SJSA1 (cell line): Measurements from ENCODE around the gene MAPK8IP1. TPM values are rescaled to one million over a fixed set of nuclear protein-coding genes. Genes with fewer than 3 reads are reported as not detected.

Experiments
- DNase-seq, 2 experiments: peaks; one replicate each; pipeline ENCODE4 v3.0.0-alpha.2; 2015 to 2020; ENCODE audit warnings: low spot score in 2 of 2, low read depth in 1 of 2
- H3K27ac ChIP-seq: fragments of 250-450 bp; sonication (Bioruptor Pico); 2 replicates; pipeline ENCODE4 v1.5.1; 2020; ENCODE audit warnings: mild to moderate bottlenecking, moderate library complexity
- H3K27me3 ChIP-seq: fragments of 250-450 bp; sonication (Bioruptor Pico); replicated peaks from 2 replicates; pipeline ENCODE4 v1.5.1; 2020; ENCODE audit warnings: mild to moderate bottlenecking, moderate library complexity
- H3K36me3 ChIP-seq: fragments of 250-450 bp; sonication (Bioruptor Pico); 2 replicates; pipeline ENCODE4 v1.5.1; 2020; ENCODE audit warnings: mild to moderate bottlenecking
- H3K4me1 ChIP-seq: fragments of 250-450 bp; sonication (Bioruptor Pico); replicated peaks from 2 replicates; pipeline ENCODE4 v1.6.1; 2021; ENCODE audit warnings: mild to moderate bottlenecking
- H3K4me3 ChIP-seq: fragments of 250-450 bp; sonication (Bioruptor Pico); 2 replicates; pipeline ENCODE4 v1.5.1; 2020; ENCODE audit warnings: mild to moderate bottlenecking
- H3K9me3 ChIP-seq: fragments of 250-450 bp; sonication (Bioruptor Pico); replicated peaks from 2 replicates; pipeline ENCODE4 v1.5.1; 2020; ENCODE audit warnings: mild to moderate bottlenecking
- total RNA-seq: library from RNA; depleted of rRNA; stranded (reverse); fragments of >200 nt; shearing (Covaris generic); gene quantifications from 2 replicates; pipeline ENCODE4 v1.2.3, GENCODE V29; 2014

The MAPK8IP1 gene
- total RNA-seq, 1 experiment from 2014 or later: 4.3 TPM

GRCh38 chr11:45872651-45873356 lies 12.6 kb upstream of the MAPK8IP1 start:
- Histone ChIP-seq H3K4me3 (no peak overlapping the region), H3K36me3 (peaks cover 94% of the 10 kb centered on the region), H3K4me1 (peaks cover 12% of the 10 kb centered on the region), H3K27me3 (no peaks in the 10 kb centered on the region), H3K27ac (0 out of 2 replicates have a peak overlapping the region, but pooled peaks have one; percentile 11), H3K9me3 (no peaks in the 10 kb centered on the region)
- peak; percentile 77 to 79 for DNase-seq

GRCh38 chr11:45876401-45876800 lies 9.1 kb upstream of the MAPK8IP1 start:
- Histone ChIP-seq H3K36me3 (peaks cover 84% of the 10 kb centered on the region), H3K27me3 (no peaks in the 10 kb centered on the region), H3K4me1 (peaks cover 17% of the 10 kb centered on the region), H3K27ac (no peak overlapping the region), H3K9me3 (no peaks in the 10 kb centered on the region), H3K4me3 (no peak overlapping the region)
- no peak for DNase-seq

- Histone ChIP-seq H3K9me3 (no peaks in the 10 kb centered on the region), H3K36me3 (peaks cover 82% of the 10 kb centered on the region), H3K27me3 (no peaks in the 10 kb centered on the region), H3K4me1 (peaks cover 14% of the 10 kb centered on the region), H3K4me3 (no peak overlapping the region), H3K27ac (no peak overlapping the region)
- no peak for DNase-seq
Observed at GRCh38 chr11:45877221-45877620, 8.2 kb upstream of the MAPK8IP1 start.

GRCh38 chr11:45877845-45878244 lies 7.6 kb upstream of the MAPK8IP1 start:
- DNase-seq: no peak
- H3K9me3 ChIP-seq: no peaks in the 10 kb centered on the region
- peaks cover 10% of the 10 kb centered on the region for H3K4me1 ChIP-seq
- no peaks in the 10 kb centered on the region for H3K27me3 ChIP-seq
- no peak overlapping the region for H3K27ac ChIP-seq
- no peak overlapping the region for H3K4me3 ChIP-seq
- H3K36me3 ChIP-seq: peaks cover 84% of the 10 kb centered on the region

- no peak for DNase-seq
- Histone ChIP-seq H3K4me1 (peaks cover 5% of the 10 kb centered on the region; the same call in 1 of the 2 replicates), H3K36me3 (peaks cover 64% of the 10 kb centered on the region), H3K9me3 (no peaks in the 10 kb centered on the region), H3K4me3 (no peak overlapping the region), H3K27me3 (no peaks in the 10 kb centered on the region), H3K27ac (no peak overlapping the region)
Observed at GRCh38 chr11:45879803-45880686, 5.4 kb upstream of the MAPK8IP1 start.

GRCh38 chr11:45880772-45881570 lies 4.5 kb upstream of the MAPK8IP1 start:
- peaks cover 4% of the 10 kb centered on the region for H3K27me3 ChIP-seq
- H3K9me3 ChIP-seq: peaks cover 3% of the 10 kb centered on the region; the same call in 1 of the 2 replicates
- no peak overlapping the region for H3K4me3 ChIP-seq
- H3K27ac ChIP-seq: no peak overlapping the region
- H3K4me1 ChIP-seq: peaks cover 13% of the 10 kb centered on the region
- no peak for DNase-seq
- H3K36me3 ChIP-seq: peaks cover 55% of the 10 kb centered on the region

GRCh38 chr11:45881708-45882368 lies 3.6 kb upstream of the MAPK8IP1 start:
- Histone ChIP-seq H3K4me3 (no peak overlapping the region), H3K36me3 (peaks cover 48% of the 10 kb centered on the region), H3K27ac (no peak overlapping the region), H3K9me3 (peaks cover 3% of the 10 kb centered on the region; the same call in 1 of the 2 replicates), H3K27me3 (peaks cover 6% of the 10 kb centered on the region), H3K4me1 (peaks cover 13% of the 10 kb centered on the region)
- no peak for DNase-seq

GRCh38 chr11:45884596-45885185 lies 760 bp upstream of the MAPK8IP1 start:
- no peak overlapping the region for H3K27ac ChIP-seq
- H3K27me3 ChIP-seq: peaks cover 6% of the 10 kb centered on the region
- no peak overlapping the region for H3K4me3 ChIP-seq
- H3K36me3 ChIP-seq: peaks cover 27% of the 10 kb centered on the region
- no peak for DNase-seq
- H3K9me3 ChIP-seq: peaks cover 3% of the 10 kb centered on the region; the same call in 1 of the 2 replicates
- H3K4me1 ChIP-seq: peaks cover 13% of the 10 kb centered on the region

- H3K36me3 ChIP-seq: peaks cover 15% of the 10 kb centered on the region
- peaks cover 9% of the 10 kb centered on the region for H3K4me1 ChIP-seq
- no peak overlapping the region for H3K27ac ChIP-seq
- no peak for DNase-seq
- H3K27me3 ChIP-seq: peaks cover 6% of the 10 kb centered on the region
- H3K9me3 ChIP-seq: peaks cover 3% of the 10 kb centered on the region; the same call in 1 of the 2 replicates
- H3K4me3 ChIP-seq: peak overlapping the region; percentile 41
Observed at GRCh38 chr11:45885921-45886721, 670 bp downstream of the MAPK8IP1 start.

GRCh38 chr11:45886816-45887520 lies 1.5 kb downstream of the MAPK8IP1 start:
- peaks cover 6% of the 10 kb centered on the region for H3K27me3 ChIP-seq
- DNase-seq: no peak
- peaks cover 9% of the 10 kb centered on the region for H3K4me1 ChIP-seq
- no peak overlapping the region for H3K27ac ChIP-seq
- no peak overlapping the region for H3K4me3 ChIP-seq
- H3K9me3 ChIP-seq: peaks cover 3% of the 10 kb centered on the region; the same call in 1 of the 2 replicates
- H3K36me3 ChIP-seq: peaks cover 7% of the 10 kb centered on the region

- Histone ChIP-seq H3K4me3 (no peak overlapping the region), H3K27me3 (peaks cover 6% of the 10 kb centered on the region), H3K27ac (no peak overlapping the region), H3K36me3 (peaks cover 2% of the 10 kb centered on the region), H3K4me1 (peaks cover 9% of the 10 kb centered on the region), H3K9me3 (peaks cover 3% of the 10 kb centered on the region; the same call in 1 of the 2 replicates)
- no peak for DNase-seq
Observed at GRCh38 chr11:45887587-45887986, 2.1 kb downstream of the MAPK8IP1 start.
